Measurements from ENCODE around the gene GTF2IRD1. TPM values are rescaled to one million over a fixed set of nuclear protein-coding genes. Genes with fewer than 3 reads are reported as not detected.
"Not testable (repeated sequence)": the region's sequence is repeated elsewhere in the genome, so short reads cannot be mapped to it uniquely, and the experiment has no call there.

GTF2IRD1 gene
- total and polyA plus RNA-seq, 2 of the 4 experiments (the other 2 are of a cell fraction) = 4.1 to 21.9 TPM

- H3K14ac ChIP-seq (replicated peaks; ENCODE audit: low read depth, low read length) = no peak overlapping the region
- BruUV-seq (replicated peaks) = no TSS peak
- no peaks in the 10 kb centered on the region; the same call in 1 of the 2 replicates for H4K20me1 ChIP-seq (ENCODE audit: insufficient read depth, low read length)
- no peak overlapping the region for H4K8ac ChIP-seq (ENCODE audit: low read depth in 2 of 2, low read length in 2 of 2)
- no peaks in the 10 kb centered on the region for H3K4me1 ChIP-seq (ENCODE audit: control insufficient read depth, insufficient read depth, low read length)
- no peak overlapping the region for H3K23ac ChIP-seq (ENCODE audit: low read depth, low read length)
- POLR2A ChIA-PET (ENCODE audit: unreplicated experiment) = no interaction called here
- H3K9ac ChIP-seq (ENCODE audit: low read depth, low read length) = no peak overlapping the region
- ATAC-seq (ENCODE audit: low read depth) (no peak), DNase-seq (no peak)
- no CpG with 5 or more reads among the region's 8 CpGs for WGBS, 2 experiments (ENCODE audit: extremely low coverage in 2 of 2, insufficient read length in 1 of 2)
- H3K56ac ChIP-seq (ENCODE audit: extremely low read depth, insufficient read depth, low read length) = no peak overlapping the region
- no peak overlapping the region for H2BK15ac ChIP-seq (ENCODE audit: low read depth, low read length)
- H3K18ac ChIP-seq (ENCODE audit: low read depth, low read length) = no peak overlapping the region
- no peak overlapping the region for H4K5ac ChIP-seq (ENCODE audit: low read depth, low read length)
- no peak overlapping the region for H3K4me2 ChIP-seq (ENCODE audit: low read depth, low read length)
- no peak overlapping the region for H4K91ac ChIP-seq (ENCODE audit: insufficient read depth, low read depth, low read length)
- in situ Hi-C loops (cut with MboI; ENCODE audit: low sequenced_read_pairs) = no loop called here
- no peak overlapping the region for H3K4me3 ChIP-seq (ENCODE audit: insufficient read depth, low read depth, low read length)
- no peak overlapping the region for H2AFZ ChIP-seq (replicated peaks; ENCODE audit: low read length, poor library complexity)
- H3K79me1 ChIP-seq (ENCODE audit: low read depth in 1 of 2, low read length in 2 of 2) = no peaks in the 10 kb centered on the region; a peak in 1 of 4 replicates
- H2BK20ac ChIP-seq (ENCODE audit: low read depth, low read length) = no peak overlapping the region
- dilution Hi-C loops (cut with HindIII; ENCODE audit: low sequenced_read_pairs, unreplicated experiment) = no loop called here
- no peak overlapping the region for H2AK9ac ChIP-seq (replicated peaks; ENCODE audit: low read depth, low read length, poor library complexity)
- no peak overlapping the region for H2BK120ac ChIP-seq (ENCODE audit: low read depth, low read length)
- intact Hi-C loops (cut with micrococcal nuclease) = loop anchor here (2.0 to 5.0 kb wide), 2 partner anchors 94 to 129 kb away; partner anchors contain the start of gene GTF2IRD1
- H2AK5ac ChIP-seq (ENCODE audit: low read depth, low read length) = no peak overlapping the region
- no peaks in the 10 kb centered on the region for H3K27me3 ChIP-seq (ENCODE audit: control insufficient read depth, insufficient read depth, low read length)
- no peaks in the 10 kb centered on the region for H3K9me1 ChIP-seq (ENCODE audit: insufficient read depth, low read length)
- H2BK5ac ChIP-seq (ENCODE audit: low read depth, low read length, poor library complexity, severe bottlenecking) = no peak overlapping the region
- no peak for TF ChIP-seq USF2 (IDR thresholded peaks at IDR 0.05; ENCODE audit: low read depth, low read length)
- TF ChIP-seq POLR2A (IDR thresholded peaks at IDR 0.05; ENCODE audit: low read depth, low read length) = no peak
- TF ChIP-seq RFX5 (IDR thresholded peaks at IDR 0.05; ENCODE audit: low read depth, low read length) = no peak
- TF ChIP-seq NFE2L2 (IDR thresholded peaks at IDR 0.05; ENCODE audit: low read depth, low read length) = no peak
- H3K4ac ChIP-seq (ENCODE audit: low read depth, low read length) = no peak overlapping the region
- H3K27ac ChIP-seq (ENCODE audit: insufficient read depth, low read length) = no peak overlapping the region
- peaks cover 42% of the 10 kb centered on the region for H3K36me3 ChIP-seq (ENCODE audit: control insufficient read depth, insufficient read depth, low read length)
- CTCF ChIA-PET = interaction anchor here (0.6 kb wide), 3 partner anchors 138 to 339 kb away, joined by 3 read pairs; no protein-coding TSS in a partner anchor
- H3K9me3 ChIP-seq (ENCODE audit: control insufficient read depth, insufficient read depth, low read length) = no peaks in the 10 kb centered on the region
Measured at GRCh38 chr7:74545921-74546320, 92.2 kb downstream of the GTF2IRD1 start.

GRCh38 chr7:74553596-74554012 lies 99.9 kb downstream of the GTF2IRD1 start:
- intact Hi-C loops (cut with micrococcal nuclease); ATAC-seq (ENCODE audit: low read depth): not testable (repeated sequence)
- 100% methylated on average over 3 of the region's 10 CpGs; no CpG with 5 or more reads in 1 of the 2 experiments for WGBS, 2 experiments (ENCODE audit: extremely low coverage in 2 of 2, insufficient read length in 1 of 2)

More at GRCh38 chr7:74553596-74554012, 99.9 kb downstream of the GTF2IRD1 start:
- H2BK5ac ChIP-seq (ENCODE audit: low read depth, low read length, poor library complexity, severe bottlenecking); H4K91ac ChIP-seq (ENCODE audit: insufficient read depth, low read depth, low read length); H3K79me1 ChIP-seq (ENCODE audit: low read depth in 1 of 2, low read length in 2 of 2); H3K9me3 ChIP-seq (ENCODE audit: control insufficient read depth, insufficient read depth, low read length); H3K4ac ChIP-seq (ENCODE audit: low read depth, low read length); H2AFZ ChIP-seq (replicated peaks; ENCODE audit: low read length, poor library complexity); H3K27ac ChIP-seq (ENCODE audit: insufficient read depth, low read length); H2BK120ac ChIP-seq (ENCODE audit: low read depth, low read length); H3K9ac ChIP-seq (ENCODE audit: low read depth, low read length); H2BK20ac ChIP-seq (ENCODE audit: low read depth, low read length); DNase-seq; H3K14ac ChIP-seq (replicated peaks; ENCODE audit: low read depth, low read length); H4K8ac ChIP-seq (ENCODE audit: low read depth in 2 of 2, low read length in 2 of 2); CTCF ChIA-PET; H3K4me3 ChIP-seq (ENCODE audit: insufficient read depth, low read depth, low read length); H3K4me1 ChIP-seq (ENCODE audit: control insufficient read depth, insufficient read depth, low read length); H2AK5ac ChIP-seq (ENCODE audit: low read depth, low read length); H2BK15ac ChIP-seq (ENCODE audit: low read depth, low read length); POLR2A ChIA-PET (ENCODE audit: unreplicated experiment); dilution Hi-C loops (cut with HindIII; ENCODE audit: low sequenced_read_pairs, unreplicated experiment); H3K18ac ChIP-seq (ENCODE audit: low read depth, low read length); H3K9me1 ChIP-seq (ENCODE audit: insufficient read depth, low read length); H3K23ac ChIP-seq (ENCODE audit: low read depth, low read length); H4K5ac ChIP-seq (ENCODE audit: low read depth, low read length); BruUV-seq (replicated peaks); H3K56ac ChIP-seq (ENCODE audit: extremely low read depth, insufficient read depth, low read length); H2AK9ac ChIP-seq (replicated peaks; ENCODE audit: low read depth, low read length, poor library complexity); H3K27me3 ChIP-seq (ENCODE audit: control insufficient read depth, insufficient read depth, low read length); H4K20me1 ChIP-seq (ENCODE audit: insufficient read depth, low read length); H3K4me2 ChIP-seq (ENCODE audit: low read depth, low read length): not testable (repeated sequence)
- H3K36me3 ChIP-seq (ENCODE audit: control insufficient read depth, insufficient read depth, low read length) = peaks cover 28% of the 10 kb centered on the region
- in situ Hi-C loops (cut with MboI; ENCODE audit: low sequenced_read_pairs) = loop anchor here (25.0 kb wide), 1 partner anchor 341 kb away; the partner anchor contains the start of gene LAT2

Data from IMR-90 (cell line).